GM18511 (cell line): ENCODE results near the gene TET2.

Experiments used
- ATAC-seq: cut with Tn5 transposase; IDR thresholded peaks from one replicate; pipeline ENCODE4 v1.9.1; 2021; ENCODE audit warnings: mild to moderate bottlenecking, moderate library complexity; ENCODE audit not compliant: unreplicated experiment

TET2 gene

DNA sequence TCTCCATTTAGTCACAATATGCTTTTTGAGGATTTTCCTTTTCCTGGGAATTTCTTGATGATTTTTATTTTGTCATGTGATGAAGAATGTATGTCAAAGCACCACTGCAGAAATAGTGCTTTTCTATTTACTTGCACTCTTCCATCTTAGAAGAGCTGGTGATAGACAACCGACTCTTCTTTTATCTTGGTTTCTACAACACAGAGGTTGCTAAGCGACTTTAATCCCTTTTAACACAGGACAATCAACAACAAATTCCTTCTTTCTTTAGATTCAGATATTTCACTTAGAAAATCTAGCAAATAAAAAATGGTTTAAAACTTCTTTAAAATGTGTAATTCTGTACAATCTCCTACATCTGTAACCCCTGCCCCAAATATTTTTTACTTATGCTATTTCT lies 34.6 kb downstream of the TET2 start:
- no peak for ATAC-seq

- no peak for ATAC-seq
Measured at GRCh38 chr4:105182211-105182610, 35.5 kb downstream of the TET2 start.

DNA sequence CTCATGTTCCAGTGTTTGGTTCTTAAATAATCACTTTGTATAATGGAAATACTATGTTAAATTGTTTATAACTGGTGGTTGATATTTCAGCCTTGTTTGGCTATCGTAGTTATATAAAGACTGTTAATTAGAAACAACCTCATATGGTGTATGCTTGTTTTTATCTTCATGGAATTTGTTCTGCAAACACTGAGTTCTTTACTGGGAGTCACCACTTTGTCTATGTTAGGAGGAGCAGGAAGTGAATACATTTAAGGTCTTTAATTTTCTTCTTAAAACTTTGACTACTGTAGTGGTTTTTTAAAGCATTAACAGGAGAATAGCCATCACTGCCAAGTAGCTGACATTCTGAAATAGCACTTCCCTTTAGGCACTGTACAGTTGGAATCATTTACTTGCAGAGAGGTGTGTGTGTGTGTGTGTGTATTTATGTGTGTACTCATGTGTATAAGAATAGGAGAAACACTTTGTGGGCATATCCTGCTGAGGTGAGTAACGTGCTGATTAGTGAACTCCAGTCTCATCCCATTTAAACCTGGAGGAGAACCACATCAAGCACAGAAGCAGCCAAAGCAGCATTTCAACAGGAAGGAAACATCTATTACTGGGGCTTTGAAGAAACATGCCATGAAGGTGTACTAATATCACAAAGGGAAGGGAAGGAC lies 37.8 kb downstream of the TET2 start:
- ATAC-seq = no peak

- ATAC-seq = no peak
Measured at GRCh38 chr4:105186701-105187161, 40.1 kb downstream of the TET2 start.

GRCh38 chr4:105189855-105190650 lies 43.4 kb downstream of the TET2 start:
- ATAC-seq = no peak

GRCh38 chr4:105191621-105192210 lies 45.0 kb downstream of the TET2 start:
- ATAC-seq = peak; percentile 64

- ATAC-seq = no peak
Measured at GRCh38 chr4:105192474-105192873, 45.8 kb downstream of the TET2 start.

- ATAC-seq = no peak
Measured at GRCh38 chr4:105192910-105193309, 46.2 kb downstream of the TET2 start.

GRCh38 chr4:105193536-105193935 lies 46.9 kb downstream of the TET2 start:
- ATAC-seq = no peak

DNA sequence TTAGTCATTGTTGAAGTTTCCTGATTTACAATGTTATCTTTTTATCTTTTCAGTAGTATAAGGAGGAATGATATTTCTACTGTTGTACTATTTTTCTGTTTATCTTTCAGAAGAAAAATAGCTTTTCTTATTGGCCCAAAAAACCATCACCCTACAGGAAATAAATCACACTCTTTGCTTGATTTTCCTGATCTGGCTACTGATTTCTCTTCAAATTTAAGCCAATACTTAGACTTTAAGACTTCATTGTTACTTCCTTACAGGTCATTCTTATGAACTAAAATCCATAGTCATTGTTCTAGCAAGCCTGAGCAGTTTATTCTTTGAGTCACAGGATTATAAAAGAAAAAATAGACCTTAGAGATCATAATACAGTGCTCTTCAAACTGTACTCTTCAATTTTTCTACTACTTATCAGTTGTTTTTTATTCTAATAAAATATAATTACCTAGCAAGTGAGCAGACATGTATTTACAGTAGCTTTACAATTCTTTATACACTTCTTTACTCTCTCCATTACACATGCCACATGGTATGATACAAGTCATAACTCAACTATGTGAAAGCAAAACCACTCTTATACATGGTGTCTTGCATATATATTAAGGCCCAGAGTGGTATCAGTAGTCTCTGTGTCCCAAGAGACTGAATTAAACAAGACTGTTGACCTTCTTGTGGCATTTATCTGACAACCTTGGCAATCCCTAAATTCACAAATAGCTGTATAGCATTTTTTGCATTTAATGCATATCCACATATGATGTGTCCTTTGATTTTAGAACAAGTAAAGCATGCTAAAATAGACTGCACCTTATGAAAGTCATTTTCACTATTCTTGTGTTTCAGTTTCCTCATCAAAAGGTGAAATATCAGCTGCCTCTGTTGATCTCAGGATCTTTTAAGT lies 47.9 kb downstream of the TET2 start:
- ATAC-seq = peak; percentile 85

- peak; percentile 38 for ATAC-seq
Measured at GRCh38 chr4:105196523-105197145, 50.0 kb downstream of the TET2 start.

DNA sequence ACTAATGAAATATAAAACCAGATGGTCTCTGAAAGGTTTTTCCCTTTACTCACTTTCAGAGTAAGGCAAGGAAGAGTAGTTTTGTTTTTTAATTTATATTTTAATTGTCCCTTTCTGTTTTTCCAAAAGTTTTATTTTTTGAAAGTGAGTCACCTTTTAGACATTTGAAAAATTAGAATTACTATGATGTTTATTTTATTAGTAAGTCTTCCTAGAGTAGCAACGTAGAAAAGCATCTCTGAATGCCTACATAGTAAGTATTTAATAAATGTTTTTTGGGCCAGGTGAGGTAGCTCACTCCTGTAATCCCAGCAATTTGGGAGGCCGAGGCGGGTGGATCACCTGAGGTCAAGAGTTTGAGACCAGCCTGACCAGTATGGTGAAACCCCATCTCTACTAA lies 51.1 kb downstream of the TET2 start:
- ATAC-seq = no peak

- no peak for ATAC-seq
Measured at GRCh38 chr4:105198541-105198940, 51.9 kb downstream of the TET2 start.

DNA sequence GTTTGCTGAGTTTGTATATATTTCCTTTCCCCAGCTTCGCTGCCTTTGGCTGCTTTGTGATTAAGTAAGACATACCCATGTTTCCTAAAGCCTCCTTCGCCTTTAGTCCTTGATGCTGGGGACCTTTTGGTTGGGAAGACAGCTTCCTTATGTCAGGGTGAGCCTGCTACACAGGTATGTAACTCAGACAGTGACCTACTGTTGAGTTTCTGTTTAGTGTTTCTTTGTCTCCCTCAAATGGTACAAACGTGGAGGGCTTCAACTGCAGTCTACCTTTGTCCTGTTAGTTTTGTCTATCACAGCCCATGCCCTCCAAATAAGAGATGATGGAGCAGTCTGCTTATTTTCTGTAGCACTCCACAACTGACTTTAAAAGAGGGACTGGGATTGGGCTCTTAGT lies 59.5 kb downstream of the TET2 start:
- no peak for ATAC-seq

GRCh38 chr4:105207386-105207785 lies 60.7 kb downstream of the TET2 start:
- no peak for ATAC-seq

DNA sequence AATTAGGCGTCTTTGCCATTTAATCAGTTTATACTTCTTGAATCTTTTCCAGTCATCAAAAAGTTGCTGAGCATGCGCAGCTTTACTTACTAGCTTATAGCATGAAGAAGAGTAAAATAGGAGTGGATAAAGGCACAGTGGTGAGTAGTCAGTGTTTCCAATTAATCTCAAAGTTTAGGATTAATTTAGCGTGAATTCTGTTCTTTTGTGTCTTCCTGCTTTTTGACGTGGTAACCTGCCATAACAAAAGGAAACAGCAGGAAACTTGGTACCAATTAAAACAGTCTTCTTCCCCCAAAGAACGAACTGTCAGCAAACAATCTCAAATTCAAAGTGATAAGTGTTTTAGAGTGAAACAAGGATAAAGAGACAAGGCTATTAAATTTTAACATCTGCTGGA lies 61.9 kb downstream of the TET2 start:
- ATAC-seq = no peak

GRCh38 chr4:105210916-105211315 lies 64.2 kb downstream of the TET2 start:
- peak; percentile 70 for ATAC-seq

- ATAC-seq = peak; percentile 67
Measured at GRCh38 chr4:105215609-105216313, 69.1 kb downstream of the TET2 start.

DNA sequence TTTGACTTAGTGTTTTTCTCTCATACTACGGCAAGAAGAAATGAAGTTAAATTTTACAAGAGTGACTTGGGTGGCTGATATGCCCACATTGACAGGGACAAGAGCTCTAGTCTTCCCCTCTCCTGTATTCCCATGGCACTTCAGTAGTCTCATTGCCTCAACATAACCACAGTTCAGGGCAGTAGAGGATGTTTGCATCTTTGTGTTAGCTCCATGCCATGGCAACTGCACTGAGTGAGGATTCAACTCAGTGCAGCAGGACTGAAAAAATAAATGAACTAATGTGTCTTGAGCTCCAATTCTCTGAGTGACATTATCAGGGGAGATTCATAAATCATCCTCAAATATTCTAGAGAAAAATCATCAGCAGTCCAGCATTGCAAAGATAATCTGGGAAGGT lies 78.8 kb downstream of the TET2 start:
- ATAC-seq = no peak

GRCh38 chr4:105227054-105227453 lies 80.4 kb downstream of the TET2 start:
- ATAC-seq = no peak
